NCI-H1417 (cell line): ENCODE measurements around the gene GJA8.
"Not testable (repeated sequence)": the region's sequence is repeated elsewhere in the genome, so short reads cannot be mapped to it uniquely, and the experiment has no call there.

Experiments used
- DNase-seq, 3 experiments: peaks; one replicate each; lab custom pipeline; 2025; lab: John Stamatoyannopoulos, UW

GJA8 gene

DNA sequence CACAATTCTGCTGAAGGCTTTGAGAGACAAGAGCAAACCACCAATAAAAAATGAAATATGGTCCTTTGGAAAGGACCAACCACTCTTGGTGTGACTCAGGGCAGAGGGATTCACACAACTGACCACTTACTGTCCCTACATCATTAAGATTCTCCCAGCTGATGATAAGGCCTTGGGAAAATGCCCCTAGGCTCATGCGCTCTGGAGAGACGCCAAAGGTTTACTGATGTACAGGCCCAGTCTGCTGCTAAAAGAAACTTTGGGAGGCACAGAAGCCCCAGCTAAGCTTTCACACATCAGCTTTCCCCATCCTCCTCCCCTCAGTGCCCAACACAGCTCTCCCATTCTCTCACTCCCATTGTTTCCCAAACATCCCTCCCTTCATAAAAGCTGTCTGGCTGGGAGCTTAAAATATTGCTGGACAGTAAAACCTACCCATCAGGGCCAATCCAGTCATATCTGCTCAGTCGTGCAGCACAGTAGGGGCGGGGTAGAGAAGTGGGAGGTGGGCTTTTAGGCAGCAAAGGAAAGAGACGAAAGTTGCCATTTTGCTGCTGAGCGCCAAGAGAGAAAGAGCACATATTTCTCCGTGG is at the start of gene GJA8:
TSS of gene GJA8 (plus strand) at position 543 of the 593 bp plus-strand sequence. CDS start 5,161 bp downstream, outside the sequence.
- DNase-seq, result no peak

- no peak for DNase-seq
These were observed 49.2 kb upstream of the GJA8 start for GRCh38 chr1:147853391-147853790.

DNA sequence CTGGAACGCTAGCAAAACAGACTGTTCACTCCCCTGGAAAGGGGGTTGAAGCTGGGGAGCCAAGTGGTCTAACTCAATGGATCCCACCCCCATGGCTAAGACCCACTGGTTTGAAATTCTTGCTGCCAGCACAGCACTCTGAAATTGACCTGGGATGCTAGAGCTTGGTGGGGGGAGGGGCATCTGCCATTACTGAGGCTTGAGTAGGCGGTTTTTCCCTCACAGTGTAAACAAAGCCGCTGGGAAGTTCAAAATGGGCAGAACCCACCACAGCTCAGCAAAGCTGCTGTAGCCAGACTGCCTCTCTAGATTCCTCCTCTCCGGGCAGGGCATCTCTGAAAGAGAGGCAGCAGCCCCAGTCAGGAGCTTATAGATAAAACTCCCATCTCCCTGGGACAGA is 47.6 kb upstream of the GJA8 start:
- DNase-seq, result not testable (repeated sequence)

DNA sequence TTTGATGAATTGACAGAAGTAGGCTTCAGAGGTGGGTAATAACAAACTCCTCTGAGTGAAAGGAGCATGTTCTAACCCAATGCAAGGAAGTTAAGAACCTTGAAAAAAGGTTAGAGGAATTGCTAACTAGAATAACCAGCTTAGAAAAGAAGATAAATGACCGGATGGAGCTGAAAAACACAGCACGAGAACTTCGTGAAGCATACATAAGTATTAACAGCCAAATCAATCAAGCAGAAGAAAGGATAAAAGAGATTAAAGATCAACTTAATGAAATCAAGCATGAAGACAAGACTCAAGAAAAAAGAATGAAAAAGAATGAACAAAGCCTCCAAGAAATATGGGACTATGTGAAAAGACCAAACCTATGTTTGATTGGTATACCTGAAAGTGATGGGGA is 46.6 kb upstream of the GJA8 start:
- not testable (repeated sequence) for DNase-seq

DNA sequence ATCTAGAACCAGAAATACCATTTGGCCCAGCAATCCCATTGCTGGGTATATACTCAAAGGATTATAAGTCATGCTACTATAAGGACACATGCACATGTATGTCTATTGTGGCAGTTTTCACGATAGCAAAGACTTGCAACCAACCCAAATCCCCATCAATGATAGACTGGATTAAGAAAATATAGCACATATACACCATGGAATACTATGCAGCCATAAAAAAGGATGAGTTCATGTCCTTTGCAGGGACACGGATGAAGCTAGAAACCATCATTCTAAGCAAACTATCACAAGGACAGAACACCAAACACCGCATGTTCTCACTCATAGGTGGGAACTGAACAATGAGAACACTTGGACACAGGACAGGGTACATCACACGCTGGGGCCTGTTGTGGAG is 35.4 kb upstream of the GJA8 start:
- DNase-seq, result not testable (repeated sequence)

DNA sequence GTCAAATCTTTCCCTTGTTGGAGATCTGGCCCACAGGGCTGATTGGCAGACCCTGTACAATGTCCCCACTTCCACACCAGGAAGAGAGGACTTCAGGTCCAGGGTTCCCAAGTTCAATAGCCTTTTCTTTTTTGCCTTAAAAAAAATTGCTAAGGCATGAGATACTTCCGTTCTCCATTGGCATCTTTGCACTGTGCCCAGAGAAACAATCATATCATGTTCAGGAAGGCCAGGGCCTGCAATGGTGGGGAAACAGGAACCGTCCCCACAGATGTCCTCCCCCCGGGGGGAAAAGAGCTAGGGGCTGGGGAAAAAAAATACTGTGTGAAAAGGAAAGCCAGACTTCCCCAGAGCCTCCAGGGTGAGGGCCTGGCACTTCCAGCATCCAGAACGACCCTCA is 24.6 kb upstream of the GJA8 start:
- DNase-seq, result no peak

DNA sequence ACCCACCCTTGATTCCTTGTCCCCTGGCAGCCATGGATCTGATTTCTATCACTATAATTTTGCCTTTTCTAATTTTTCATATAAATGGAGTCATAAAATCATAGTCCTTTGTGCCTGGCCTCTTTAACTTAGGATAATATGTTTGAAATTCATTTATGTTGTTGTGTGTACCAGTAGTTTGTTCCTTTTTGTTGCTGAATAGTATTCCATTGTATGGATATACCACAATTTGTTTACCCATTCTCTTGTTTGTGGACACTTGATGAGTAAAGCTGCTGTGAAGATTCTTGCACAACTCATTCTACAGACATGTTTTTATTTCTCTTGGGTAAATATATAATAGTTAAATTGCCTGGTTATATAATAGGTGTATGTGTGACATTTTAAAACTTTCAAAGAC is 22.7 kb upstream of the GJA8 start:
- DNase-seq, result no peak

GRCh38 chr1:147882535-147882934 is 20.1 kb upstream of the GJA8 start:
- DNase-seq, result no peak

GRCh38 chr1:147890177-147890790 is 12.3 kb upstream of the GJA8 start:
- peak; percentile 48 to 93 (median 76) for DNase-seq

DNA sequence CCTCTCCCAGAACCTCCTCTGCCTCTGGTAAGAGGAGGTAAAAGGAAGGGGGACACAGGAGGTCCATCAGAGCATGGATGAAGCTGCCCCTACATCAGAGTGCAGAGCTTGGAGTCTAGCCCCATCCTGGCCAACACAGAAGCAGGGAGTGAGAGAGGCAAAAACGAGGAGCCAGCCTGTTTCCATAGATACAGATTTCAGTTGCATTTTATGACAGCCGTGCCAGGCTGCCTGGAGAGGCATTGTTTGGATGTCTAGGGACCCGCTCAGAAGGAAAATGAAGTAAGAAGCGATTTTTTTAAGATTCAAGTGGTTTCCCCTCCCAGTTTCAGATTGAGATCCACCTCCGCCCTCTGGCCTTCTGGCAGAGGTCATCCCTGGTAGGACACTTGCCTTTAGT is 11.5 kb upstream of the GJA8 start:
- DNase-seq, result peak in 1 of 3 experiments; percentile 46

- peak in 1 of 3 experiments; percentile 30 for DNase-seq
These were observed 10.4 kb upstream of the GJA8 start for GRCh38 chr1:147892216-147892615.

DNA sequence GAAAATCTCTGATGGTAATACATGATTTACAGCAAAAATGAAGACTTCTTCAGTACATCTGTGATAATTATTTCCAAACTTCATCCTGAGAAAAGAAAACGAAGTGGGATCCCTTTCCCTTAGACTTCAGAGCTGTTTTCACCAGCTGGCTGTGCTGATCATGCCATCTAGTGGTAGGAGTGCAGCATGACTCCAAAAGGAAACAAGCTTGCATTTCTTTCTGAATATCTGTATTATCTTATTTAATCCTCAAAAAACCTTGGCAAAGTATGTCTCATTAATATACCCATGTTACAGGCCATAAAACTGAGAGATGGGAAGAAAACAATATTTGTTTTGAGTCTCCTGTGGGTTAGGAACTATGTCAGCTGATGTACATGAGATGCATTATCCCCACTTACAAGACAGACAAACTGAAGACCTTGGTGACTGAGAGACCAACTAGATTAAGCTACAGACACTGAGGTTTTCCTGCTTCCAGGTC is 9.8 kb upstream of the GJA8 start:
- peak; percentile 27 to 85 (median 76) for DNase-seq

DNA sequence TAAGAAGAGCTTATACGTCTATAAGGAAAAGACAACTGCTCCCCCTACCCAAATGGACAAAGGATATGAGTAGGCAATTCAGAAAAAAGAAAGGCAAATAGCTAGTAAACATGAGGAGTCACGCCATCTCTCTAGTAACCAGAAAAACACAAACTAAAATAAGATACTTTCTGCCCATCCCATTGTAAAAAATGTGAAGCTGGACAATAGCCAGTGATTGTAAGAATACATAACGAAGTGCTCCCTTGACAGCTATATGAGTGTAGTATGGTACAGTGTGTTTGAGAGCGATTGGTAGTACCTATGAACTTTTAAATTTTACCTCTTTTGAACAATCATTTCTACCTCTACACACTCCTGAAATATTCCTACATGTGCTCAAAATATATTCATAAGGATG is 7.5 kb upstream of the GJA8 start:
- no peak for DNase-seq

- peak in 2 of 3 experiments; percentile 21 to 62 for DNase-seq
These were observed 5.4 kb upstream of the GJA8 start for GRCh38 chr1:147897029-147897752.

DNA sequence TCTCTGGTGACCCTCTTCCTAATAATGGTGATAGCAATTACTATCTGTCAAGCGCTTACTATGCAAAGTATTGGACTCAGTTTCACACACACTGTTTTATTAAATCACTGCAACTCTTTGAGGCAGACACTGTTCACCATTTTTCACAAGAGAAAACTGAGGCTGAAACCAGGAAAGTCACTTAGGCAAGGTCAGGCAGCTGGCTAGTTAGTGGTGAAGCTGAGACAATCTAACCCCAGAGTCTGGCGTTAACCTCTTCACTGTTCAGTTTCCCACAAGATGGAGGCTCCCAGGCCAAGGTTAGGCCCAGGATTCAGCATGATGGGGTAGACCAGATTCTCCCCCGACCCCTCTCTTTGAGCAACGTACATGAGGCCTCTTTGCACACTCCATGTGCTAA is 4.8 kb upstream of the GJA8 start:
- DNase-seq, result no peak

DNA sequence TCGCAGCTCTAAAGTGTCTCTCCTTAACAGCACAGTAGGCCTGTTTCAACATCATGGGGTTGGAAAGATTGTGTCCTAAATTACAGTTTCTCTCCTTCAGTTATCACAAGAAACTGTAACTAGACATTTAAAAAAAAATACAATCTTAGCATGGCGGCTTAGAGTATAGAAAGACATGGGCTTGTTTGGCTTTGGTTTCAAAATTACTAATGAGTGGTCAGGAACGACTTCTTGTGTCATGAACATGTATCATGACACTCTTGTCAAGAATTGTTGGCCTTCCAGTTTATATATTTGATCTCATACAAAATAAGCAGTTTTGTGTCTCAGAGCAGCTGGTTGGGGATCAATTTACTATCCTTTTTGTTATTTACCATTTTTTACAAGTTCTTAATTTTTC is 2.1 kb downstream of the GJA8 start:
- no peak for DNase-seq

- no peak for DNase-seq
These were observed 5.4 kb downstream of the GJA8 start for GRCh38 chr1:147907786-147908509.

DNA sequence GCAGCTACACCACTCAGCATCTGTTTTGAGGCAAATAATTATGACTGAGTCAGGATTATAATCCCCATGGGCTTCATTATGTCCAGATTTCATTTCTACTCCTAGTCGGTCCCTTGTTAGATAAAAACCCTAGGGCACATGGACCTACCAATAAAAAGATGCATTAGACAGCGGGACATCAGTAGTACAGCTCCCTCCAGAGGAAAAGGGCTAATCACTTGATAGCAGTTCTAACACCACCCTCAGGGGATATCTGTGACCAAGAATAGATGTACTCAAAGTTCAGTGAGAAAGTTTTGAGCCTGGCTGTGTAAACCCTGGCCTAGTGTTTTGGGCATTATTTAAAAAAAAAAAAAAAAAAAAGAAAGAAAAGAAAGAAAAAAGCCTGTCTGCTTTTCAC is 10.0 kb downstream of the GJA8 start:
- DNase-seq, result no peak

GRCh38 chr1:147913362-147913942 is 10.9 kb downstream of the GJA8 start:
- DNase-seq, result no peak

DNA sequence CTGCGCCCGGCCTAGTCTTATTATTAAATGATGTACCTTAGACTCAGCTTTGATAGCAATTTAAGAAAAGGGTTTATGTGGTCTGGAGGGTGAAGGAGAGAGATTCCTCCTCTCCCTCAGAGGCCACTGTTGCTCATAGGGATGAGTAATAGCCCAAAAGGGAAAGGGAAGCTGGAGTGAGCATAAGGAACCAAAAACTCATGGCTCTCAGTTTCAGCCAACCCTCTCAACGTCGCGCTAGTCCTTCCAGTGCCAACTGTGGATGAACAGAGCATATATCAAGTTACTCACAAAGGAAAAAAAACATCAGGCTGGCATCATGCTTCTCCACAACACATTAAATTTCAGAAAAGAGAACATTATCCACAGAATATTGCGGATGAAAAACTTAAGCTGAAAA is 17.3 kb downstream of the GJA8 start:
- no peak for DNase-seq

DNA sequence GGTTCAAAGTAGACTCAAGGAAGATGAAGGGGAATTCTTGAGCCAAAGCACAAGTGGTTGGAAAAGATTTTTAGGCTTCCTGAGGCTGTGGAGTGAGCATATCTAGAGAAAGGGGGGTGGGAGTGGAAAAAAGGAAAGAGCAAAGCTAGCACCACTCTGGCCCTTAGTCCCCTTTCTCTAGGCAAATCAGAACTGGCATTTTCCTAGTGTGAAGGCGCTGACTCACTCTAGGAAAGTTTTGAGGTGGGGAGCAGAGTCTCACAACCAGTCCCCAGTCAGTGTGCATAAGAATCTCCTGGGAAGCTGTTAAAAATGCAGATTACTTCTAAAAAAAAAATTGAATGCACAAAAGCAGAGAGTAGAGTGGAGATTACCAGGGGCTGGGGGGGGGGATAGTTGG is 22.2 kb downstream of the GJA8 start:
- DNase-seq, result no peak

GRCh38 chr1:147927215-147927614 is 24.6 kb downstream of the GJA8 start:
- not testable (repeated sequence) for DNase-seq
